Stimulated activated CD4-positive, alpha-beta T cell treated with anti-CD3 and anti-CD28 coated beads, Interleukin-12 subunit alpha, Interleukin-12 subunit beta, amount 100 ng/mL, for 48 hours (primary cell): ENCODE data around the gene MUC13.
"Not testable (repeated sequence)": the region's sequence is repeated elsewhere in the genome, so short reads cannot be mapped to it uniquely, and the experiment has no call there.

ENCODE experiments used
- DNase-seq, 3 donors: peaks; one replicate each; pipeline ENCODE4 v3.0.0-alpha.2; 2020; ENCODE audit warnings: low read depth in 2 of 3, low spot score in 1 of 3

MUC13 gene

GRCh38 chr3:124934577-124934976, at the start of gene MUC13:
Gene MUC13, minus strand, starts transcription at chr3:124934751. Its CDS starts 39 bp downstream, at chr3:124934712.
- DNase-seq: no peak

- no peak for DNase-seq
Observed at GRCh38 chr3:124982855-124983254, 48.3 kb upstream of the MUC13 start.

- no peak for DNase-seq
Observed at GRCh38 chr3:124981472-124981871, 46.9 kb upstream of the MUC13 start.

GRCh38 chr3:124978627-124979026, 44.1 kb upstream of the MUC13 start:
- DNase-seq: no peak

- DNase-seq: no peak
Observed at GRCh38 chr3:124976383-124976782, 41.8 kb upstream of the MUC13 start.

GRCh38 chr3:124974691-124975090, 40.1 kb upstream of the MUC13 start:
- DNase-seq: no peak

GRCh38 chr3:124973290-124973689, 38.7 kb upstream of the MUC13 start:
- no peak for DNase-seq

GRCh38 chr3:124972457-124972856, 37.9 kb upstream of the MUC13 start:
- DNase-seq: no peak

GRCh38 chr3:124969963-124970722, 35.6 kb upstream of the MUC13 start:
- no peak for DNase-seq

GRCh38 chr3:124969190-124969589, 34.6 kb upstream of the MUC13 start:
- no peak for DNase-seq

GRCh38 chr3:124967964-124968363, 33.4 kb upstream of the MUC13 start:
- no peak for DNase-seq

- DNase-seq: no peak
Observed at GRCh38 chr3:124966521-124967445, 32.2 kb upstream of the MUC13 start.

- DNase-seq: no peak
Observed at GRCh38 chr3:124965413-124965812, 30.9 kb upstream of the MUC13 start.

GRCh38 chr3:124964387-124964786, 29.8 kb upstream of the MUC13 start:
- no peak for DNase-seq

- DNase-seq: no peak
Observed at GRCh38 chr3:124963755-124964154, 29.2 kb upstream of the MUC13 start.

- no peak for DNase-seq
Observed at GRCh38 chr3:124962403-124962940, 27.9 kb upstream of the MUC13 start.

- DNase-seq: no peak
Observed at GRCh38 chr3:124960698-124961097, 26.1 kb upstream of the MUC13 start.

- DNase-seq: no peak
Observed at GRCh38 chr3:124960105-124960504, 25.6 kb upstream of the MUC13 start.

GRCh38 chr3:124957951-124958350, 23.4 kb upstream of the MUC13 start:
- DNase-seq: not testable (repeated sequence)

GRCh38 chr3:124952282-124952855, 17.8 kb upstream of the MUC13 start:
- DNase-seq: no peak

GRCh38 chr3:124951511-124952281, 17.1 kb upstream of the MUC13 start:
- DNase-seq: no peak
